RWPE2 (cell line): ENCODE measurements around the gene ARHGAP26.

Experiments
- ATAC-seq: fragments of 200-7000 bp; cut with Tn5 transposase; 3 replicates; pipeline ENCODE4 v1.9.1; 2021; ENCODE audit warnings: low read depth
- DNase-seq: peaks from one replicate; pipeline ENCODE4 v3.0.0-alpha.2; 2020; ENCODE audit warnings: low spot score
- H3K27ac ChIP-seq: fragments of 450-650 bp; 2 replicates; pipeline ENCODE4 v1.5.1; 2017; ENCODE audit warnings: mild to moderate bottlenecking; ENCODE audit not compliant: poor library complexity, severe bottlenecking
- H3K27me3 ChIP-seq: fragments of 250-450 bp; sonication (Bioruptor Pico); 2 replicates; pipeline ENCODE4 v1.5.1; 2021; ENCODE audit warnings: mild to moderate bottlenecking, moderate library complexity; ENCODE audit not compliant: insufficient read depth, poor library complexity, severe bottlenecking
- H3K36me3 ChIP-seq: fragments of 250-450 bp; sonication (Bioruptor Pico); 2 replicates; pipeline ENCODE4 v1.5.1; 2020; ENCODE audit warnings: low read depth, mild to moderate bottlenecking, moderate library complexity
- H3K4me1 ChIP-seq: fragments of 250-450 bp; sonication (Bioruptor Pico); 2 replicates; pipeline ENCODE4 v1.5.1; 2021; ENCODE audit warnings: mild to moderate bottlenecking, moderate library complexity; ENCODE audit not compliant: insufficient read depth, poor library complexity, severe bottlenecking
- H3K4me3 ChIP-seq: fragments of 250-450 bp; sonication (Bioruptor Pico); 2 replicates; pipeline ENCODE4 v1.5.1; 2021; ENCODE audit warnings: mild to moderate bottlenecking, moderate library complexity; ENCODE audit not compliant: severe bottlenecking
- H3K9me3 ChIP-seq: fragments of 250-450 bp; sonication (Bioruptor Pico); 2 replicates; pipeline ENCODE4 v1.5.1; 2021; ENCODE audit warnings: mild to moderate bottlenecking, moderate library complexity; ENCODE audit not compliant: severe bottlenecking
- CTCF ChIP-seq: fragments of 450-650 bp; IDR thresholded peaks from one replicate; pipeline ENCODE4 v1.5.1; 2017; ENCODE audit warnings: mild to moderate bottlenecking, moderate library complexity; ENCODE audit not compliant: poor library complexity, severe bottlenecking

ARHGAP26 gene

GRCh38 chr5:143262393-143263174 lies 492.4 kb downstream of the ARHGAP26 start:
- peak; percentile 89 for ATAC-seq
- H3K9me3 ChIP-seq, result no peaks in the 10 kb centered on the region
- TF ChIP-seq CTCF, result no peak

GRCh38 chr5:143263272-143263810 lies 493.2 kb downstream of the ARHGAP26 start:
- Histone ChIP-seq H3K4me1 (peaks cover 30% of the 10 kb centered on the region), H3K36me3 (no peaks in the 10 kb centered on the region), H3K27ac (peak overlapping the region; percentile 85), H3K4me3 (no peak overlapping the region), H3K9me3 (no peaks in the 10 kb centered on the region), H3K27me3 (no peaks in the 10 kb centered on the region)
- TF ChIP-seq CTCF, result no peak
- no peak for ATAC-seq
- DNase-seq, result no peak

More at GRCh38 chr5:143262393-143263174, 492.4 kb downstream of the ARHGAP26 start:
- DNase-seq, result no peak
- Histone ChIP-seq H3K36me3 (no peaks in the 10 kb centered on the region), H3K4me1 (peaks cover 30% of the 10 kb centered on the region), H3K27ac (peak overlapping the region; percentile 85), H3K4me3 (no peak overlapping the region), H3K27me3 (no peaks in the 10 kb centered on the region)

GRCh38 chr5:143265995-143266394 lies 495.8 kb downstream of the ARHGAP26 start:
- H3K4me1 ChIP-seq, result peaks cover 28% of the 10 kb centered on the region
- DNase-seq (no peak), ATAC-seq (no peak)
- H3K27ac ChIP-seq, result no peak overlapping the region
- TF ChIP-seq CTCF, result no peak
- H3K27me3 ChIP-seq, result no peaks in the 10 kb centered on the region
- peaks cover 4% of the 10 kb centered on the region for H3K9me3 ChIP-seq
- no peak overlapping the region for H3K4me3 ChIP-seq
- H3K36me3 ChIP-seq, result no peaks in the 10 kb centered on the region

- peaks cover 17% of the 10 kb centered on the region for H3K4me1 ChIP-seq
- no peak overlapping the region for H3K27ac ChIP-seq
- H3K27me3 ChIP-seq, result no peaks in the 10 kb centered on the region
- no peak for DNase-seq
- H3K4me3 ChIP-seq, result no peak overlapping the region
- ATAC-seq, result no peak
- no peaks in the 10 kb centered on the region for H3K36me3 ChIP-seq
- H3K9me3 ChIP-seq, result peaks cover 4% of the 10 kb centered on the region
- TF ChIP-seq CTCF, result no peak
Measured at GRCh38 chr5:143267186-143267585, 497.0 kb downstream of the ARHGAP26 start.

GRCh38 chr5:143268388-143268787 lies 498.2 kb downstream of the ARHGAP26 start:
- Histone ChIP-seq H3K4me1 (peaks cover 5% of the 10 kb centered on the region), H3K36me3 (no peaks in the 10 kb centered on the region), H3K27me3 (no peaks in the 10 kb centered on the region), H3K27ac (no peak overlapping the region), H3K9me3 (peaks cover 4% of the 10 kb centered on the region), H3K4me3 (no peak overlapping the region)
- DNase-seq (no peak), ATAC-seq (no peak)
- no peak for TF ChIP-seq CTCF
